C4-2B (cell line): ENCODE data around the gene CXCL11.

ENCODE experiments used
- ZFX ChIP-seq: fragments of 450-650 bp; IDR thresholded peaks from 2 replicates; pipeline ENCODE4 v1.6.1; 2017
- TF ChIP-seq, protein P1 (sequence below): fragments of 450-650 bp; conservative IDR thresholded peaks from 2 replicates; pipeline ENCODE4 v1.5.1; 2017; ENCODE audit warnings: mild to moderate bottlenecking

DNA sequence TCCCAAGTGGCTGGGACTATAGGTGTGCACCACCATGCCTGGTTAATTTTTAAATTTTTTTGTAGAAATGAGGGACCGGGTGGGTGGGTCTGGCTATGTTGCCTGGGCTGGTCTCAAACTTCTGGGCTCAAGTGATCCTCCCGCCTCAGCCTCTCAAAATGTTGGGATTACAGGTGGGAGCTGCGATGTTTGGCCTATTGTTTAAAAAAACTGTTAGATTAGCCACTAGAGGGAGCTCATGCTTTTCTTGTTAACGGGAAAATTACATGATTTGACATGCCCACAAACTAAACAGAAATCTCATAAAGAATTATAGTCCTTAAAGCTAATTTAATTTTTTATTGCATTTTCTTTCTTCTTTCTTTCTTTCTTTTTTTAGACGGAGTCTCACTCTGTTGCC lies 40.1 kb downstream of the CXCL11 start:
- TF ChIP-seq, protein P1, sequence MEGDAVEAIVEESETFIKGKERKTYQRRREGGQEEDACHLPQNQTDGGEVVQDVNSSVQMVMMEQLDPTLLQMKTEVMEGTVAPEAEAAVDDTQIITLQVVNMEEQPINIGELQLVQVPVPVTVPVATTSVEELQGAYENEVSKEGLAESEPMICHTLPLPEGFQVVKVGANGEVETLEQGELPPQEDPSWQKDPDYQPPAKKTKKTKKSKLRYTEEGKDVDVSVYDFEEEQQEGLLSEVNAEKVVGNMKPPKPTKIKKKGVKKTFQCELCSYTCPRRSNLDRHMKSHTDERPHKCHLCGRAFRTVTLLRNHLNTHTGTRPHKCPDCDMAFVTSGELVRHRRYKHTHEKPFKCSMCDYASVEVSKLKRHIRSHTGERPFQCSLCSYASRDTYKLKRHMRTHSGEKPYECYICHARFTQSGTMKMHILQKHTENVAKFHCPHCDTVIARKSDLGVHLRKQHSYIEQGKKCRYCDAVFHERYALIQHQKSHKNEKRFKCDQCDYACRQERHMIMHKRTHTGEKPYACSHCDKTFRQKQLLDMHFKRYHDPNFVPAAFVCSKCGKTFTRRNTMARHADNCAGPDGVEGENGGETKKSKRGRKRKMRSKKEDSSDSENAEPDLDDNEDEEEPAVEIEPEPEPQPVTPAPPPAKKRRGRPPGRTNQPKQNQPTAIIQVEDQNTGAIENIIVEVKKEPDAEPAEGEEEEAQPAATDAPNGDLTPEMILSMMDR = peak; percentile 73
- TF ChIP-seq ZFX = no peak
